ENCODE measurements around the gene PNRC2. TPM values are rescaled to one million over a fixed set of nuclear protein-coding genes. Genes with fewer than 3 reads are reported as not detected.

PNRC2 gene
- total and polyA plus RNA-seq, 2 donors (not counting 3 experiments of a cell fraction or from before 2014, with no cell fraction given) = 70.2 to 77.8 TPM

GRCh38 chr1:23953020-23953419, 6.6 kb upstream of the PNRC2 start:
- BruUV-seq (replicated peaks) = no TSS peak
- intact Hi-C loops (cut with micrococcal nuclease) = no loop called here
- TF ChIP-seq POLR2AphosphoS5 (IDR thresholded peaks at IDR 0.05; ENCODE audit: insufficient read depth, low read depth, low read length) = no peak
- no peak for TF ChIP-seq JUN (IDR thresholded peaks at IDR 0.05; ENCODE audit: borderline replicate concordance, insufficient read depth, insufficient read length, low read depth)
- TF ChIP-seq MAX (IDR thresholded peaks at IDR 0.05; ENCODE audit: insufficient read depth, insufficient read length) = no peak
- no peak for TF ChIP-seq FOS (IDR thresholded peaks at IDR 0.05; ENCODE audit: borderline replicate concordance, insufficient read depth, low read length)
- TF ChIP-seq POLR2A (IDR thresholded peaks at IDR 0.05; ENCODE audit: low read depth, low read length) = no peak
- no peak for TF ChIP-seq EZH2 (IDR thresholded peaks at IDR 0.05; ENCODE audit: borderline replicate concordance, low read depth, low read length, severe bottlenecking)
- TF ChIP-seq CTCF (IDR thresholded peaks at IDR 0.05; ENCODE audit: extremely low read depth in 1 of 2, insufficient read depth in 1 of 2, low read depth in 1 of 2, low read length in 2 of 2) = no peak
- no peak for TF ChIP-seq GATA2 (IDR thresholded peaks at IDR 0.05; ENCODE audit: insufficient read depth, insufficient read length, low read depth, low read length)
- no peak for TF ChIP-seq MYC (IDR thresholded peaks at IDR 0.05; ENCODE audit: low read depth, low read length)

More at GRCh38 chr1:23953020-23953419, 6.6 kb upstream of the PNRC2 start:
- FAIRE-seq (no peak), DNase-seq (ENCODE audit: low read depth, low spot score) (no peak)
- no peak overlapping the region for H3K9ac ChIP-seq (replicated peaks; ENCODE audit: extremely low read depth, insufficient read depth, low read length)
- POLR2A ChIA-PET = interaction anchor here (0.6 kb wide), 2 partner anchors 21 to 58 kb away, joined by 3 to 4 read pairs; no protein-coding TSS in a partner anchor
- no peaks in the 10 kb centered on the region for H3K79me2 ChIP-seq (ENCODE audit: control insufficient read depth, insufficient read depth, low read length)
- H3K36me3 ChIP-seq (ENCODE audit: control insufficient read depth in 2 of 2, extremely low read depth in 1 of 2, insufficient read depth in 2 of 2, low read length in 2 of 2) = no peaks in the 10 kb centered on the region
- dilution Hi-C loops (cut with MboI; ENCODE audit: extremely low pct_ligation_motif_present, low sequenced_read_pairs) = no loop called here
- H3K9me1 ChIP-seq (replicated peaks; ENCODE audit: control insufficient read depth, extremely low read depth, insufficient read depth, low read length) = no peaks in the 10 kb centered on the region
- CTCF ChIA-PET = interaction anchor here (0.6 to 5.8 kb wide), 4 partner anchors 11 to 195 kb away, joined by 3 to 30 read pairs (median 4); no protein-coding TSS in a partner anchor
- H3K9me3 ChIP-seq (replicated peaks; ENCODE audit: control insufficient read depth, insufficient read depth, low read length) = no peaks in the 10 kb centered on the region
- no peaks in the 10 kb centered on the region for H4K20me1 ChIP-seq (replicated peaks; ENCODE audit: control insufficient read depth, extremely low read depth, insufficient read depth, low read length)
- H3K27me3 ChIP-seq (ENCODE audit: control insufficient read depth in 2 of 2, insufficient read depth in 2 of 2, low read length in 2 of 2) = no peaks in the 10 kb centered on the region
- peaks cover 13% of the 10 kb centered on the region for H3K4me1 ChIP-seq (ENCODE audit: control insufficient read depth, extremely low read depth, insufficient read depth, low read length)
- H3K4me3 ChIP-seq (replicated peaks in 1 of 3; ENCODE audit: insufficient read depth in 1 of 3, low read depth in 1 of 3, low read length in 3 of 3) = no peak overlapping the region
- H3K4me2 ChIP-seq (ENCODE audit: insufficient read depth, low read length) = no peak overlapping the region
- no peak overlapping the region for H2AFZ ChIP-seq (ENCODE audit: low read depth, low read length)
- no peak overlapping the region for H3K27ac ChIP-seq (ENCODE audit: insufficient read depth, low read depth, low read length)

Data from endothelial cell of umbilical vein (primary cell).